Colonic mucosa (tissue), 4 donors: Measurements from ENCODE around the gene PTPRN2. TPM values are rescaled to one million over a fixed set of nuclear protein-coding genes. Genes with fewer than 3 reads are reported as not detected.
A peak's percentile ranks its signal among the peaks of the same experiment; 100 is the strongest.

Source experiments
- DNase-seq: peaks from one replicate; pipeline ENCODE4 v3.0.0-alpha.2; 2020
- H3K27ac ChIP-seq: fragments of 200-600 bp; one replicate; pipeline ENCODE4 v1.8.0; 2021
- H3K27me3 ChIP-seq: fragments of 200-600 bp; one replicate; pipeline ENCODE4 v1.8.0; 2021
- H3K36me3 ChIP-seq: fragments of 200-600 bp; one replicate; pipeline ENCODE4 v1.8.0; 2021
- H3K4me1 ChIP-seq: fragments of 200-600 bp; one replicate; pipeline ENCODE4 v1.8.0; 2021; ENCODE audit warnings: mild to moderate bottlenecking
- H3K4me3 ChIP-seq: fragments of 200-600 bp; one replicate; pipeline ENCODE4 v1.8.0; 2021
- H3K9ac ChIP-seq, 2 donors: one replicate each; pipeline ENCODE4 v1.7.0; 2013; ENCODE audit warnings: control low read depth in 2 of 2, low read depth in 2 of 2, low read length in 2 of 2
- H3K9me3 ChIP-seq: fragments of 200-600 bp; one replicate; pipeline ENCODE4 v1.8.0; 2021
- intact Hi-C: fragments of 100-400 bp; cut with DNase I; formaldehyde crosslinking; loops from one replicate; pipeline ENCODE4 v1.14.1; 2022
- total RNA-seq, 2 donors: library from RNA; stranded (reverse); fragmentation: NEBNext Ultra II Directional in 1 of 2; extraction: Animal tissue kit (Norgen Biotek cat#: 25700) in 1 of 2; gene quantifications; one replicate each; pipeline ENCODE4 v1.2.1, GENCODE V29; 2021
- TF ChIP-seq, protein P1 (sequence below): fragments of 200-600 bp; IDR thresholded peaks from one replicate; pipeline ENCODE4 v1.8.0; 2022; ENCODE audit warnings: antibody characterized with exemption, mild to moderate bottlenecking
- donor health status: healthy.
- donor health status: DM: no; HTN: no; CAD: no.
- donor health status: DM: no; HTN: no; CAD: no.

The PTPRN2 gene
- total RNA-seq, 2 donors from 2014 or later: 14.7 to 21.6 TPM

DNA sequence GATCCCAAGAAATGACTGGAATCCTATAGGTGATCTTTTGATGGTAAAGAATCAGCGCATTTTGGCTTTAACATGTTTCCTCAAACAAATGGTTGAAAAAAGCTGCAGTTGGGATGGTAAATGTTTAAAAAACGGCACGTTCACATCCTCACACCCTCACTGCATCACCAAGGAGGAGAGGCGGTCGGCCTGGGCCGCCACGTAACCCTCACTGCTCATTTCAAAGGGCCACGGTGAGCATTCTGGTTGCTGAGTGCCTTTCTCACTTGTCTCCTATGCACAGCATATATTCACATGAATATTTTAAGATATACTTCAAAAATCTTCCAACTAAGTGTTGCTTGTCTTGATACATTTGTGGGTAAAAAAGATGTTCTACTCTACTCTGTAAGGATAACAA lies 1017.7 kb downstream of the PTPRN2 start:
- Histone ChIP-seq H3K9me3 (no peaks in the 10 kb centered on the region), H3K27ac (no peak overlapping the region), H3K36me3 (no peaks in the 10 kb centered on the region), H3K4me3 (no peak overlapping the region), H3K27me3 (no peaks in the 10 kb centered on the region), H3K4me1 (no peaks in the 10 kb centered on the region), H3K9ac (no peak overlapping the region)
- DNase-seq: no peak
- TF ChIP-seq, protein P1, sequence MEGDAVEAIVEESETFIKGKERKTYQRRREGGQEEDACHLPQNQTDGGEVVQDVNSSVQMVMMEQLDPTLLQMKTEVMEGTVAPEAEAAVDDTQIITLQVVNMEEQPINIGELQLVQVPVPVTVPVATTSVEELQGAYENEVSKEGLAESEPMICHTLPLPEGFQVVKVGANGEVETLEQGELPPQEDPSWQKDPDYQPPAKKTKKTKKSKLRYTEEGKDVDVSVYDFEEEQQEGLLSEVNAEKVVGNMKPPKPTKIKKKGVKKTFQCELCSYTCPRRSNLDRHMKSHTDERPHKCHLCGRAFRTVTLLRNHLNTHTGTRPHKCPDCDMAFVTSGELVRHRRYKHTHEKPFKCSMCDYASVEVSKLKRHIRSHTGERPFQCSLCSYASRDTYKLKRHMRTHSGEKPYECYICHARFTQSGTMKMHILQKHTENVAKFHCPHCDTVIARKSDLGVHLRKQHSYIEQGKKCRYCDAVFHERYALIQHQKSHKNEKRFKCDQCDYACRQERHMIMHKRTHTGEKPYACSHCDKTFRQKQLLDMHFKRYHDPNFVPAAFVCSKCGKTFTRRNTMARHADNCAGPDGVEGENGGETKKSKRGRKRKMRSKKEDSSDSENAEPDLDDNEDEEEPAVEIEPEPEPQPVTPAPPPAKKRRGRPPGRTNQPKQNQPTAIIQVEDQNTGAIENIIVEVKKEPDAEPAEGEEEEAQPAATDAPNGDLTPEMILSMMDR: no peak
- intact Hi-C loops: no loop called here

- peak; percentile 32 for DNase-seq
- Histone ChIP-seq H3K9ac (peak overlapping the region in 1 of 2 donors; percentile 63), H3K27me3 (no peaks in the 10 kb centered on the region), H3K36me3 (no peaks in the 10 kb centered on the region), H3K4me1 (no peaks in the 10 kb centered on the region), H3K27ac (no peak overlapping the region), H3K9me3 (no peaks in the 10 kb centered on the region), H3K4me3 (peak overlapping the region; percentile 41)
- intact Hi-C loops: no loop called here
- TF ChIP-seq, protein P1: no peak
Measured at GRCh38 chr7:157568770-157569584, 1018.6 kb downstream of the PTPRN2 start.

- peak overlapping the region in 1 of 2 donors; percentile 63 for H3K9ac ChIP-seq
- no peak overlapping the region for H3K27ac ChIP-seq
- H3K27me3 ChIP-seq: no peaks in the 10 kb centered on the region
- no peaks in the 10 kb centered on the region for H3K9me3 ChIP-seq
- TF ChIP-seq, protein P1: no peak
- peak overlapping the region; percentile 41 for H3K4me3 ChIP-seq
- H3K36me3 ChIP-seq: no peaks in the 10 kb centered on the region
- no peak for DNase-seq
- intact Hi-C loops: no loop called here
- no peaks in the 10 kb centered on the region for H3K4me1 ChIP-seq
Measured at GRCh38 chr7:157568106-157568769, 1019.4 kb downstream of the PTPRN2 start.

DNA sequence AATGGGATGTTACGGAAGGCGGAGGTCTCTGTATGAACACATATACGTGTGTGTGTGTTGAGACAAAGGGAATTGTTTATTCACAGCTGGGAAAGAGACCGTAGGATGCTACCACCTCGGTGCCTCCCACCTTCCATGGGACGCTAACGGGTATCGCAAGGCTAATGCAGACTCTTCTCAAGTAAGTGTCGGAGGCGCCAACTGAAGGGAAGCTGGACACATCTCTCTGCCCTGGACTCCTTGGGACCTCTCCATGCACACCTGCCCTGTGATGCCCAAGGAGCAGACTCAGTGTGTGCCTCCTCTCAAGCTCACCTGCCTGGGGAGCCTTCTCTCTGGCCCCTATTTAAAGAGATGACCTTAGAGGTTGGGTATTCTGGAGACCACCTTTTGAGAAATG lies 1020.0 kb downstream of the PTPRN2 start:
- H3K36me3 ChIP-seq: no peaks in the 10 kb centered on the region
- TF ChIP-seq, protein P1: no peak
- no peak for DNase-seq
- H3K4me3 ChIP-seq: no peak overlapping the region
- H3K27me3 ChIP-seq: no peaks in the 10 kb centered on the region
- H3K27ac ChIP-seq: no peak overlapping the region
- no peaks in the 10 kb centered on the region for H3K4me1 ChIP-seq
- intact Hi-C loops: no loop called here
- H3K9me3 ChIP-seq: no peaks in the 10 kb centered on the region
- H3K9ac ChIP-seq: no peak overlapping the region

GRCh38 chr7:157566631-157567006 lies 1021.0 kb downstream of the PTPRN2 start:
- Histone ChIP-seq H3K4me3 (no peak overlapping the region), H3K9ac (no peak overlapping the region), H3K27me3 (no peaks in the 10 kb centered on the region), H3K9me3 (no peaks in the 10 kb centered on the region), H3K36me3 (no peaks in the 10 kb centered on the region), H3K4me1 (no peaks in the 10 kb centered on the region), H3K27ac (no peak overlapping the region)
- no peak for DNase-seq
- intact Hi-C loops: no loop called here
- TF ChIP-seq, protein P1: no peak
